ENCODE results near the gene ZSWIM3.

ZSWIM3 gene

GRCh38 chr20:45927071-45927878 lies 69.9 kb downstream of the ZSWIM3 start:
- Mint-ChIP-seq H3K36me3 (ENCODE audit: insufficient read depth) (peaks cover 4% of the 10 kb centered on the region), H3K27ac (ENCODE audit: low read depth) (no peak overlapping the region), H3K4me1 (peaks cover 5% of the 10 kb centered on the region), H3K9me3 (no peaks in the 10 kb centered on the region), H3K27me3 (no peaks in the 10 kb centered on the region), H3K4me3 (no peak overlapping the region)
- ATAC-seq (replicated peaks; ENCODE audit: extremely low read depth, poor library complexity, severe bottlenecking) (no peak), DNase-seq (ENCODE audit: low spot score in 2 of 2) (no peak)
